GM10266 (cell line): Measurements from ENCODE around the gene C20orf202.

Experiments
- DNase-seq: peaks from one replicate; pipeline ENCODE4 v3.0.0; 2012; ENCODE audit errors: extremely low spot score
- CTCF ChIP-seq: IDR thresholded peaks from 2 replicates; pipeline ENCODE4 v1.5.1; 2012; ENCODE audit warnings: mild to moderate bottlenecking, low read depth; ENCODE audit not compliant: control insufficient read depth, insufficient read depth; ENCODE audit errors: missing control alignments

C20orf202 gene

DNA sequence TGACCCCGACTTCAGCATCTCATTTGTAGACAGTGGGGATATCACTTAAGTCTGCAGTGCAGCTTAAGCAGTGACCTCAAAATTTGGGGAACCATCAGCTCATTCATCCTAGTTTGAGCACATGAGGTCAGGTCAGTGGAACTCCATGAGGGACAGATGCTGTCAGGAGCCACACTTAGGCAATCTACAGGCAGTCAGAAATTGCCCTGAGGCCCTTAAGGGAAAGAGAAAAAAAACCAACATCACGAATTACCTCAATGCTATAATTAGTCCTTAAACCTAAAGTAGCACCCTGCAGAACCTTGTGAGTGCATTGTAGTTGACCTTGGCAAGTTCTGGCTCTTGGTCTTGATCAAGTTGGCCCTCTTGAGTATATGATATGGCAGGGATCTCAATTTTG lies 39.6 kb upstream of the C20orf202 start:
- TF ChIP-seq CTCF: no peak
- no peak for DNase-seq

GRCh38 chr20:1164871-1165270 lies 38.4 kb upstream of the C20orf202 start:
- no peak for DNase-seq
- no peak for TF ChIP-seq CTCF

DNA sequence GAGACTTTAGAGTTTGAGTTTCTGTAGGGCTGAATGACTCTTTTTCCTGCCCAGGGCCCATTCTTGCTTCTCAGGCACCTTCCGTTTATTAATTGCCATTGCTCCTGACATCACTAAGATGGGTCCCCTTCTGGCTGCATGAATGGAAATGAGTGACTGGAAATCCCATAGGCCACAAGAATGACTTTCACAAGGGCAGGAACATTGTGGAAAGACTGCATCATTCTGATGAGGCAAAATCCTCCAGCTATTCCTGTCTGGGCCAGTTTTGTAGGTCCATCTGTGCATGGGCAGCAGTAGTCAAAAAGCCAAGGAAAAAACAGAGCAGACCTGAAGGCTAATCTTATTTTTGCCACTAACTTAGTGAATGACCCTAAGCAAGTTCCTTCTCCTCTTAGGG lies 37.7 kb upstream of the C20orf202 start:
- DNase-seq: no peak
- no peak for TF ChIP-seq CTCF

- no peak for DNase-seq
- no peak for TF ChIP-seq CTCF
These were observed 37.3 kb upstream of the C20orf202 start for GRCh38 chr20:1165941-1166340.

DNA sequence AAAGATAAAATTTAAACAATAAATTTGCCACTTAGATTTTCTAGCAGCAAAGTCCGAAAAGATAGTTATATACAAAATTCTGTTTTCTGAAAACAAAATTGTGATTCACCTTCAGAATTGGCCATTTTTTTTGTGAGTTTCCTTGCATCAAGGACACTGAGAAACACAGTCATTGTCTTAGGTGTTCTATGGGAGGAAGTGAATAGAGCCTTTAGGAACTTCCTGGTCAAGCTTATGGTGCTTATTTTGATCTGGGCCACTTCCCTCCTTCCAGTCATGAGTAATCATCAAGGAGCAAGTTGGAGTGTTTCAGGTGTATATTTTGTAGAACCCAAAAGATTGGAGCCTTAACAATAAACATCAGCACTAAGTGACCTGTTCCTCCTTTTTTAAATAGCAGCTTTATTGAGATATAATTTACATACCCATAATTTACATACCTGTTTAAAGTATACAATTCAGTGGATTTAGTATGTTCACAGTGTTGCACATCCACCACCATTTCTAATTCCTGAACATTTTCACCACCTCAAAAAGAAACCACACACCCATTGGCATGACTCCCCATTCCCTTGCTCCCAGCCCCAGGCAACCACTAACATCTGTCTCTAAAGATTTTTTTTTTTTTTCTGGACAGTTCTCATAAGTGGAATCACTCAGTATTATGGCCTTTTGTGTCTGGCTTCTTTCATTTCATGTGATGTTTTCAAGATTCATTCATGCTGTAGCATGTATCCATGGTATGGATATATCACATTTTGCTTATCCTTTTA lies 36.1 kb upstream of the C20orf202 start:
- DNase-seq: no peak
- TF ChIP-seq CTCF: no peak

DNA sequence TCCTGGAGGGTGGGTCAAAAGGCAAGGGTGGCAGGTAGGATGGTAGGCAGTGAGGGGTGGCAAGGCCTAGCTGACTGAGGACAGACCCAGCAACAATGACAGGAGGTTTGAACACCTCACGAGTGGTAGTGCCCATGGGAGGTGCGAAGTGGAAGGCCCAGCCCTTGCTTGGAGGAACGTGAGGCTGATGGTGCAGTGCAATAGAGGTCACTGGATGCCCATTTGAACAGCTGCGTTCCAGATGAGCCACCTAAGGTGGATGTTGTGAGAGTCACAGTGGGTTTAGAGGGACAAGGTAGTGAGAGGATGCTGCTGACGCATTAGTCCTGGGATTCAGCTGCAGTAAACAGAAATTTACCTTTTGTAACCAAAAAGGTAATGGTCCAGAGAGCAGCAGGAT lies 34.0 kb upstream of the C20orf202 start:
- DNase-seq: no peak
- TF ChIP-seq CTCF: no peak

GRCh38 chr20:1171461-1172093 lies 31.7 kb upstream of the C20orf202 start:
- TF ChIP-seq CTCF: no peak
- no peak for DNase-seq
